Left hindlimb (tissue), 1 donor: ENCODE results near the gene INAFM2.

Experiments
- DNase-seq: peaks from one replicate; pipeline ENCODE4 v3.0.0-alpha.2; 2018

The INAFM2 gene

GRCh38 chr15:40345225-40345866 lies 21.9 kb downstream of the INAFM2 start:
- no peak for DNase-seq

DNA sequence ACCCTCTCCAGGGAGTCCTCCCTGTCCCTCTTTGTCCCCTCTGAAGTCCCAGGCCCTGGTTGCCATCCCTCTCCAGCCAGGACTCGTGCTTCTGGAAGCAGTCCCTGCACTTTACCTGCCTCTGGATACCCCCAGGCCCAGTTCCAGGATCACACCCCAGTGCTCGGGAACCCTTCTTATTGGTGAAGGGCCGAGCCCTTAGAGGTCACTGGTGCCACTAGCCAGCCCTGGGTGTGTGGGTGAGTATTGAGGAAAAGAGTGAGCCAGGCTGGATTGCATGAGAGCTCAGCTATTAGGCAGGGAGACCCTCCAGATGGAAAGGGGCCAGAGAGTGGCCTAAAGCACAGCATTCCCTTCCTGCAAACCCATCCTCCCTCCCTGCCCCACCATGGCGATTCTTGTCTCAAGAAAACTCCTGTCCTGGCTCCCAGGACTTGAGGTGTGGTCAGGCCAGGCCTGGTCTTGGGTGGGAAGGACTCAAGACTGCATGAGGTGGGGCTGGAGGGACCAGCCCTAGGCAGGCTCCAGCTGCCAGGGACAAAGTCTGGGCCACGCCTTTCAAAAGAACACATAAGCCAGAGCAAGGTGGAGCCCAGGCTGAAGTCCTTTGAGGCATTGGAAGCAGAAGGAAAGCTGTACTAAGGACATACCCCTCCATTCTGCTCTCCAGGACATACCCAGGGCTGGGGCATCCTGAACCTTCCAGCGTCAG lies 22.5 kb downstream of the INAFM2 start:
- DNase-seq = no peak

- no peak for DNase-seq
These were observed 23.4 kb downstream of the INAFM2 start for GRCh38 chr15:40346579-40347558.

GRCh38 chr15:40347559-40348473 lies 24.3 kb downstream of the INAFM2 start:
- no peak for DNase-seq

DNA sequence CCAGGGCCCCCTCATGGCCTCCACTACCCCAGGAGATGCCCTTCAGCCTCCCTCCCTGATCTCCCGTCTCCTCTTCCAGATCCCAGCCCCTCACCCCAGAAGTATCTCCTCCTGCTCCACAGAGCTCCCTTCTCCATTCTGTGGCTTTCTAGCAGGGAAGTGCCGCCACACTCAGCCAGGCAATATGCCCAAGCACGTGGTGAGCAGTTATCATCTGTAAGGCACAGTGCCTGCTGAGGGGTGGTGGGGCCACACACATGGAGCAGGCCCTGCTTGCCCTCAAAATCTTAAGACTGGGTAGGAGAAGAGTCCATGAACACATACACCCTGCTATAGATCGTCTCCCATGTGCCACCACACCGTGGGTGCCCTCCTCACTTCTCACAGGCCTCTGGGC lies 25.0 kb downstream of the INAFM2 start:
- no peak for DNase-seq

DNA sequence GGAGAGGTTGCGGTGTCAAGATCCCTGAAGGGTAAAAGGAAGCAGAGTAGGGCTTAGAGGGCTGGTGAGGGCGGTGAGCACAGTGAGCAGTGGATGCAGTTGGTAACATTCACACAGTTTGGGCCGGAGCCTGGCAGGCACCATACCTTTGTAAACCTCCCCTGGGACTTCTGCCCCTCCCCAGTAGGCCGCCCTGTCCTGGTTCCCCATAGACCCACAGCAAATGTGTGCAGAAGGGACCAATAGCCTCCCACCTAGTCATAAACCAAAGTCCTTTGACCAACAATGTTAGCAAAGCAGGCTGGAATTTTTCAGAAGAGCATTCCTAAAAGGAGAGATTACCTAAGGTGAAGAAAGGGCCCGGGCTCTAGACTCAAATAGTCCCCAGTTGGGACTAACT lies 25.7 kb downstream of the INAFM2 start:
- no peak for DNase-seq

GRCh38 chr15:40352281-40352901 lies 28.9 kb downstream of the INAFM2 start:
- no peak for DNase-seq

DNA sequence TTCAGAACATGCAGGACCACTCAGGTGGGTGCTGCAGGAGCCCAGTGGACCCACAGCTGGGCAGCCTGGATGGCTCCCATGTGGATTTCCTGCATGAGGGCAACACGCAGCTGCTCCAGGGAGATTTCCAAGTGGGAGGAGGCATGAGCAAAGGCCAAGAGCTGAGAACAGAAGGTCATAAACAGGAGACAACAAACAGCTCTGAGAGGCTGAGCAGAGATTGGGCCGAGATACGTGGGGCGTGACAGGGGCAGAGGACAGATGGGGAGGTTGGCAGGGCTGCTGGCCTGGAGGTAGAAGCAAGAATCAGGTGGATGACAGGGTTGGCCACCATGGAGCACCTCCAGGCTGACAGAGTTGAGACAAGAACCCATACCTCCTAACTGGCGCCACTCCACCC lies 30.2 kb downstream of the INAFM2 start:
- DNase-seq = no peak

DNA sequence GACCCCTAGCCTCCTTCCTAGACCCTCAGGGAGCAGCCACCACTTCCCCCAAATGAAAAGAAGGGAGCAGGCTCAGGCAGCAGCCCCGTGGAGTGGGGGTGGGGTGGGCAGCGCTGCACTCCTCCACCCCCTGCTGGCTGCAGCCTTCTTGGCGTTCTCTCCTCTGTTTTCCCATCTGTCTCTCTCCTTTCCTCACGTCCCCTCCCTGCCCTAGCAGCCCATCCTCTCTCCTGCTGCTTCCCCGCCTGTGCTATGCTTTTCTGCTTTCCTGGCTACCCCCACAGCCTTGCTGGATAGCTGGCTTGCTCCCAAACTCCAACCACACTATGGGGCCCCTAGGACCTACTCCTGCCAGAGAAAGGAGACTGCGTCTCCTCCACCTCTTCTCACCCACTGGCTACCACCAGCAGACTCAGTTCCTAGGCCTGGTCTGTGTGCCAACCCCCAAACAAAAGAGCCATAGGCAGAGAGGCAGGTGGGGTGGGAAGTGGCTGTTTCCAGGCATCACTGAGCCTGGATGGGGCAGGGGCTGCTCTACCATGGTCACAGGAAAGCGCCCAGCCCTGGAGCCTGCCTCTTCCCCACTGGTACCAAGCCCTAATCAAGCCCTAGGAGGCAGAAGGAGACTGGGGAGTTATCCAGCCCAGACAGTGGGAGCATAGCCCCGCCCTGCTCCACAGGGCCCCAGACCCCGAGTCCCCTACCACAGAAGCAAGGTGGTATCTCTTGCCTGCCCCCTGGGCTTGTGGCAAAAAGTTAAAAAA lies 31.1 kb downstream of the INAFM2 start:
- no peak for DNase-seq

DNA sequence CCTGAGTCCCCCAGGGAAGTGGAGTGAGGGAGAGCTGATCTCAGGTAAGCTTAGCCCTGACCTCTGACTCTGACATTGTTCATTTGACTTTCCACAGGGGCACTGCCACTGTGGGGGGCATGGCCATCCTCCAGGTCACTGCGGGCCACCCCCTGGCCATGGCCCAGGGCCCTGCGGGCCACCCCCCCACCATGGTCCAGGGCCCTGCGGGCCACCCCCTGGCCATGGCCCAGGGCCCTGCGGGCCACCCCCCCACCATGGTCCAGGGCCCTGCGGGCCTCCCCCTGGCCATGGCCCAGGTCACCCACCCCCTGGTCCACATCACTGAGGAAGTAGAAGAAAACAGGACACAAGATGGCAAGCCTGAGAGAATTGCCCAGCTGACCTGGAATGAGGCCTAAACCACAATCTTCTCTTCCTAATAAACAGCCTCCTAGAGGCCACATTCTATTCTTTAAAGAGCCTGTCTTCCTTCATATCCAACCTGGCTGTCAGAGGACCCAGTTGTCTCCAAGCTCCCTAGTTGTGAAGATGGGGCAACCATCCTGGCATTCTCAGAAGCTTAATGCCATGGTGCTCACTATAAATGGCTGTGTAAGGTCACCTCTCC lies 32.6 kb downstream of the INAFM2 start:
- no peak for DNase-seq

- DNase-seq = no peak
These were observed 33.8 kb downstream of the INAFM2 start for GRCh38 chr15:40357246-40357645.

DNA sequence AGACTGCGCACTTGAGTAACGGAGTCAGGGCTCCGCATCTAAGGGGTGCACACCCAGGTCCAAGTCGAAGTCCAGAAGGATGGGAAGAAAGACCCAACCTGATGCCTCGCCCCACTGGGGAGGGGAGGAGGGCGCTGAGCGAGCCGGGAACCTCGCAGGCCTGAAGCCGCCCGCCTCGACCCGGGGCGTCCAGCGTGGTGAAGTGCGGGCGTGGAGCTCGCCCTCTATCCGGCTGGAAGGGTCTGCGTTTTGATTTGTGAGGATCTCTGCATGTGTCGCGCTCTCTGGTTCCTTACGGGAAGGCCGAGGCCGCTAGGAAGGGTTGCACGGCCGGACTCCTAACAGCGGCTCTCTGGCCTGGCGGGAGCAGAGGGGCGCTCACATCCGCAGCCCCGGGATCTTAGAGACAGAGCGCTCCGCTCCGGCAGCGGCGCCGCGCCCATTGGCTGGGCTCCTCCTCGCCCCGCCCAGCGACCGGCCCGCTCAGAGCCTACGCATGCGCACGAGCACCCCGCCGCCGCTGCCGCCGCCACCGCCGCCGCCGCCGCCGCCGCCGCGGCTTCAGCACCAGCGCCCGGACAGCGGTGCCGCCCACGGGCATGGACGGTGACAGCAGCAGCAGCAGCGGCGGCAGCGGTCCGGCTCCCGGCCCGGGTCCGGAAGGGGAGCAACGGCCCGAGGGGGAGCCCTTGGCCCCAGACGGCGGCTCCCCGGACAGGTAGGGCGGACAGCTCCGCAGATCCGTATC lies 34.4 kb downstream of the INAFM2 start, which contains the start of gene DISP2:
Gene DISP2, plus strand, starts transcription at position 497 of the 748 bp plus-strand sequence. Its CDS starts 103 bp downstream, at position 600.
- DNase-seq = peak; percentile 92

GRCh38 chr15:40358471-40359353 lies 35.2 kb downstream of the INAFM2 start:
- no peak for DNase-seq

- DNase-seq = no peak
These were observed 36.5 kb downstream of the INAFM2 start for GRCh38 chr15:40360015-40360414.

- DNase-seq = no peak
These were observed 38.1 kb downstream of the INAFM2 start for GRCh38 chr15:40361640-40362039.

- DNase-seq = no peak
These were observed 40.1 kb downstream of the INAFM2 start for GRCh38 chr15:40363611-40364010.

DNA sequence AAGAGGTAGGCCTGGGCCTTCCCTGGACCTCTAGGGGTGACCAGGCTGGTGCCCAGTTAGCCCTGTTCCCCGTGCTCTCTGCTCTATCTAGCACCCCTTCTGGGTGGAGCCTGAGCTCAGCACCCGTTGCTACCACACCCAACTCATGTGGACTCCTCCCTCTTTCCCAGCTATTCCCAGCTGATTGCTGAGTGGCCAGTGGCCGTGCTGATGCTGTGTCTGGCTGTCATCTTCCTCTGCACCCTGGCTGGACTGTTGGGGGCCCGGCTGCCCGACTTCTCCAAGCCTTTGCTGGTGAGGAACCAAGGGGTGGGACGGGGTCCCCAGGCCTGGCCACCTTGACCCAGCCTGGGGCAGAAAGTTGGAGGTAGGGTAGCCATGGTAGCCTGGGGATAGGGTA lies 40.8 kb downstream of the INAFM2 start:
- DNase-seq = no peak

GRCh38 chr15:40365016-40365415 lies 41.5 kb downstream of the INAFM2 start:
- DNase-seq = no peak
